Gastroesophageal sphincter (tissue), 3 donors: ENCODE data around the gene VPREB3.

ENCODE experiments used
- EP300 ChIP-seq: sonication (generic); formaldehyde crosslinking; IDR thresholded peaks from one replicate; pipeline ENCODE4 v1.6.1; 2017; ENCODE audit warnings: antibody characterized with exemption, mild to moderate bottlenecking
- POLR2A ChIP-seq, 2 donors: fragments of 450-650 bp; IDR thresholded peaks; one replicate each; pipeline ENCODE4 v1.6.1; 2017; ENCODE audit warnings: antibody characterized with exemption in 2 of 2, mild to moderate bottlenecking in 2 of 2, moderate library complexity in 1 of 2
- POLR2AphosphoS5 ChIP-seq: sonication (generic); formaldehyde crosslinking; IDR thresholded peaks from one replicate; pipeline ENCODE4 v1.6.1; 2017; ENCODE audit warnings: antibody characterized with exemption
- TF ChIP-seq, protein P1 (sequence below), 4 experiments: fragments of 200-600 bp in 2 of 4; fragments of 450-650 bp in 2 of 4; sonication (generic) in 1 of 4; IDR thresholded peaks; one replicate each; pipeline ENCODE4 v1.5.1; 2017 to 2019; ENCODE audit warnings: antibody characterized with exemption in 4 of 4, mild to moderate bottlenecking in 2 of 4, moderate library complexity in 2 of 4

DNA sequence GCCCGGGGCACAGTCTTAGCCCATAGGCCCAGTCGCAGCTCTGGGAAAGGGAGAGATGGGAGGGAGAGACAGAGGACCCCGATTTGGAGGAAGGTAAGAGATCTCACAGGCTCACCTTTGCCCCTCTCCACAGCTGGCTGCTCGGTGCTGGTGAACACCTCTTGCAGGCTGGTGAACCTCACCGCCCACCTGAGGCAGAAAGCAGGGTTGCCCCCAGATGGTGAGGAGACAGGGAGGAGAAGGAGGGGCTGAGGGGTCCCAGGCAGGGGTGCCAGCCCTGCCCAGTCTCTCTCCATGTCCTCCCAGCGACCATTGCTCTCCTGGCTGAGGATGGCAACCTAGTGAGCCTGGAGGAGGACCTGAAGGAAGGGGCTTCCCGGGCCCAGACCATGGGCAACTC lies 9.7 kb upstream of the VPREB3 start:
- TF ChIP-seq, protein P1, sequence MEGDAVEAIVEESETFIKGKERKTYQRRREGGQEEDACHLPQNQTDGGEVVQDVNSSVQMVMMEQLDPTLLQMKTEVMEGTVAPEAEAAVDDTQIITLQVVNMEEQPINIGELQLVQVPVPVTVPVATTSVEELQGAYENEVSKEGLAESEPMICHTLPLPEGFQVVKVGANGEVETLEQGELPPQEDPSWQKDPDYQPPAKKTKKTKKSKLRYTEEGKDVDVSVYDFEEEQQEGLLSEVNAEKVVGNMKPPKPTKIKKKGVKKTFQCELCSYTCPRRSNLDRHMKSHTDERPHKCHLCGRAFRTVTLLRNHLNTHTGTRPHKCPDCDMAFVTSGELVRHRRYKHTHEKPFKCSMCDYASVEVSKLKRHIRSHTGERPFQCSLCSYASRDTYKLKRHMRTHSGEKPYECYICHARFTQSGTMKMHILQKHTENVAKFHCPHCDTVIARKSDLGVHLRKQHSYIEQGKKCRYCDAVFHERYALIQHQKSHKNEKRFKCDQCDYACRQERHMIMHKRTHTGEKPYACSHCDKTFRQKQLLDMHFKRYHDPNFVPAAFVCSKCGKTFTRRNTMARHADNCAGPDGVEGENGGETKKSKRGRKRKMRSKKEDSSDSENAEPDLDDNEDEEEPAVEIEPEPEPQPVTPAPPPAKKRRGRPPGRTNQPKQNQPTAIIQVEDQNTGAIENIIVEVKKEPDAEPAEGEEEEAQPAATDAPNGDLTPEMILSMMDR (IDR thresholded peaks at IDR 0.05): no peak
- TF ChIP-seq POLR2A (IDR thresholded peaks at IDR 0.05) (no peak), EP300 (no peak), POLR2AphosphoS5 (no peak)
